GM11168 (cell line): ENCODE data around the gene MRPL53.

Experiments used
- in situ Hi-C: fragments of 300-500 bp; cut with MboI; formaldehyde crosslinking; loops from one replicate; pipeline ENCODE4 v1.12.0; 2022; ENCODE audit warnings: low sequenced_read_pairs; ENCODE audit not compliant: unreplicated experiment

Gene MRPL53

GRCh38 chr2:74429487-74430451 lies 42.7 kb downstream of the MRPL53 start:
- in situ Hi-C loops, result no loop called here

GRCh38 chr2:74428675-74429074 lies 43.8 kb downstream of the MRPL53 start:
- in situ Hi-C loops, result no loop called here

- in situ Hi-C loops, result no loop called here
Observed at GRCh38 chr2:74427551-74427950, 44.9 kb downstream of the MRPL53 start.

GRCh38 chr2:74426181-74426758 lies 46.2 kb downstream of the MRPL53 start:
- in situ Hi-C loops, result no loop called here

GRCh38 chr2:74425523-74425922 lies 47.0 kb downstream of the MRPL53 start:
- in situ Hi-C loops, result no loop called here

GRCh38 chr2:74424995-74425406 lies 47.5 kb downstream of the MRPL53 start:
- in situ Hi-C loops, result no loop called here

GRCh38 chr2:74424139-74424992 lies 48.1 kb downstream of the MRPL53 start:
- in situ Hi-C loops, result no loop called here

- in situ Hi-C loops, result no loop called here
Observed at GRCh38 chr2:74423231-74424095, 49.0 kb downstream of the MRPL53 start.
